ENCODE results near the gene MORC1. TPM values are rescaled to one million over a fixed set of nuclear protein-coding genes. Genes with fewer than 3 reads are reported as not detected.
A peak's percentile ranks its signal among the peaks of the same experiment; 100 is the strongest.

Gene MORC1
- total RNA-seq, 4 donors from 2014 or later = 0.20 to 0.22 TPM; not detected in 2

- no peak for TF ChIP-seq EP300 (IDR thresholded peaks at IDR 0.05)
- TF ChIP-seq CTCF (IDR thresholded peaks at IDR 0.05) = no peak
- TF ChIP-seq POLR2A (IDR thresholded peaks at IDR 0.05) = no peak
- DNase-seq (ENCODE audit: low spot score in 2 of 2) = no peak
Measured at GRCh38 chr3:109057056-109057455, 60.9 kb downstream of the MORC1 start.

GRCh38 chr3:109050591-109051167 is 67.3 kb downstream of the MORC1 start:
- 44 to 53% methylated on average over 3 of the region's 3 CpGs for WGBS, 2 donors
- H3K4me3 ChIP-seq = no peak overlapping the region
- no peaks in the 10 kb centered on the region for H3K36me3 ChIP-seq
- H3K9me3 ChIP-seq = peaks cover 0 to 5% (median 0%) of the 10 kb centered on the region in 4 donors
- H3K27me3 ChIP-seq = no peaks in the 10 kb centered on the region
- peak in 1 of 5 experiments; percentile 26 for TF ChIP-seq CTCF (IDR thresholded peaks at IDR 0.05)
- TF ChIP-seq POLR2A (IDR thresholded peaks at IDR 0.05) = no peak
- TF ChIP-seq EP300 (IDR thresholded peaks at IDR 0.05) = no peak
- DNase-seq (ENCODE audit: low spot score in 2 of 2) = no peak
- no peak overlapping the region for H3K27ac ChIP-seq
- no peaks in the 10 kb centered on the region for H3K4me1 ChIP-seq

More at GRCh38 chr3:109057056-109057455, 60.9 kb downstream of the MORC1 start:
- Histone ChIP-seq H3K4me3 (no peak overlapping the region), H3K36me3 (no peaks in the 10 kb centered on the region), H3K4me1 (no peaks in the 10 kb centered on the region), H3K9me3 (peaks cover 0 to 5% (median 0%) of the 10 kb centered on the region in 4 donors), H3K27me3 (no peaks in the 10 kb centered on the region), H3K27ac (no peak overlapping the region)
- WGBS, 2 donors = 87 to 90% methylated on average over 3 of the region's 3 CpGs

- TF ChIP-seq POLR2A (IDR thresholded peaks at IDR 0.05) = no peak
- TF ChIP-seq CTCF (IDR thresholded peaks at IDR 0.05) = no peak
- TF ChIP-seq EP300 (IDR thresholded peaks at IDR 0.05) = no peak
- H3K4me3 ChIP-seq = no peak overlapping the region
- H3K27me3 ChIP-seq = no peaks in the 10 kb centered on the region
- no peaks in the 10 kb centered on the region for H3K36me3 ChIP-seq
- DNase-seq (ENCODE audit: low spot score in 2 of 2) = no peak
- H3K9me3 ChIP-seq = no peaks in the 10 kb centered on the region
- no peak overlapping the region for H3K27ac ChIP-seq
- no peaks in the 10 kb centered on the region for H3K4me1 ChIP-seq
- 83 to 85% methylated on average over 2 of the region's 2 CpGs for WGBS, 2 donors
Measured at GRCh38 chr3:109047366-109047765, 70.6 kb downstream of the MORC1 start.

- H3K27me3 ChIP-seq = no peaks in the 10 kb centered on the region
- H3K4me3 ChIP-seq = no peak overlapping the region
- TF ChIP-seq EP300 (IDR thresholded peaks at IDR 0.05) = no peak
- TF ChIP-seq POLR2A (IDR thresholded peaks at IDR 0.05) = no peak
- no peak for TF ChIP-seq CTCF (IDR thresholded peaks at IDR 0.05)
- no peak overlapping the region for H3K27ac ChIP-seq
- no peaks in the 10 kb centered on the region for H3K4me1 ChIP-seq
- DNase-seq (ENCODE audit: low spot score in 2 of 2) = no peak
- no peaks in the 10 kb centered on the region for H3K9me3 ChIP-seq
- WGBS, 2 donors = 81 to 85% methylated on average over 6 of the region's 6 CpGs
- no peaks in the 10 kb centered on the region for H3K36me3 ChIP-seq
Measured at GRCh38 chr3:109045271-109046040, 72.5 kb downstream of the MORC1 start.

- no peaks in the 10 kb centered on the region for H3K9me3 ChIP-seq
- H3K27ac ChIP-seq = no peak overlapping the region
- H3K4me3 ChIP-seq = no peak overlapping the region
- no peaks in the 10 kb centered on the region for H3K36me3 ChIP-seq
- no peak for TF ChIP-seq CTCF (IDR thresholded peaks at IDR 0.05)
- no peak for TF ChIP-seq EP300 (IDR thresholded peaks at IDR 0.05)
- TF ChIP-seq POLR2A (IDR thresholded peaks at IDR 0.05) = no peak
- DNase-seq (ENCODE audit: low spot score in 2 of 2) = no peak
- 86 to 90% methylated on average over 1 of the region's 1 CpG for WGBS, 2 donors
- H3K4me1 ChIP-seq = no peaks in the 10 kb centered on the region
- no peaks in the 10 kb centered on the region for H3K27me3 ChIP-seq
Measured at GRCh38 chr3:109035082-109035481, 82.9 kb downstream of the MORC1 start.

Data from tibial nerve (tissue), 4 donors.